Measurements from ENCODE around the gene PARD3. TPM values are rescaled to one million over a fixed set of nuclear protein-coding genes. Genes with fewer than 3 reads are reported as not detected.
"Not testable (repeated sequence)": the region's sequence is repeated elsewhere in the genome, so short reads cannot be mapped to it uniquely, and the experiment has no call there.

Gene PARD3
- total RNA-seq, 1 donor from 2014 or later = 26.0 TPM

DNA sequence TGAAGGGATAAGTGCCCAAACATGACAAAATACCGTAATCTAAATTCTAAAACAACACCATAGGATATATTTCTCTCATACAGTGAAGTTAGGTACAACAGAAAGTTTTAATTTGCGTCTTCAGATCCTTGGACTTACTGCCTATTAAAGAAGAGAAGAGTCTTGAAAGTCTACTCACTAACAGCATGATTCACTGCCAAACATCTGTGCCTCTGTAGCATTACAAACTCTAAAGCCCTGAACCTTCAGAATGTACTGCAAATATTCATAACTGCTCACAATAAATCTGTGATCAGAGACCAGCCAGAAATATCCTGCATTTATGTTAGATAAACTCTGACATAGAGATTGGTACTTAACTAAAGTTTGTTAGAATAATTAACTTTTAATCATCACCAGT lies 365.3 kb downstream of the PARD3 start:
- no peak for DNase-seq (ENCODE audit: low spot score)
- no peaks in the 10 kb centered on the region for H3K9me3 Mint-ChIP-seq (ENCODE audit: low read depth)
- H3K27ac Mint-ChIP-seq (ENCODE audit: unreplicated experiment) = no peak overlapping the region

DNA sequence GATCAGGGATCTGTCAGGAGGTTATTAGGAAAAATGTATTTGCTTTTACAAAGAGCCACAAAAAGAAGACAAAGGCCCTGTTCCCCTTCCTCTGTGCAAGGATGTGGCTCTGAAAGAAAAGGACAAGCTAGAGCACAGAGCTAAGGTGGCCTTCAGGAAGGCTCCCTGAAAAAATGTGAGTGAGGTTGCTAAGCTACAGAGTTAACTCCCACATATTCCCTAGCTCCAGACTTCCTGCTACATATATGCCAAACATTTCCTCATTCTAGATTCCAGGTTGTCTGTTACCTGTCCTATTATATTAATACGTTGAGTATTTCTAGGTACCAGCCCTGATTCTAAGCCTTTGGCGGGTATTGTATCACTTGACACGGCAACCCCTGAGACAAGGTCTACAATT lies 369.0 kb downstream of the PARD3 start:
- H3K27ac Mint-ChIP-seq (ENCODE audit: unreplicated experiment) = no peak overlapping the region

More for the DNA sequence above, 365.3 kb downstream of the PARD3 start:
- Mint-ChIP-seq H3K27me3 (ENCODE audit: low read depth) (no peaks in the 10 kb centered on the region), H3K4me3 (ENCODE audit: unreplicated experiment) (no peak overlapping the region), H3K36me3 (ENCODE audit: low read depth) (peaks cover 4% of the 10 kb centered on the region), H3K4me1 (ENCODE audit: low read depth) (peaks cover 3% of the 10 kb centered on the region)
- TF ChIP-seq, protein P1, sequence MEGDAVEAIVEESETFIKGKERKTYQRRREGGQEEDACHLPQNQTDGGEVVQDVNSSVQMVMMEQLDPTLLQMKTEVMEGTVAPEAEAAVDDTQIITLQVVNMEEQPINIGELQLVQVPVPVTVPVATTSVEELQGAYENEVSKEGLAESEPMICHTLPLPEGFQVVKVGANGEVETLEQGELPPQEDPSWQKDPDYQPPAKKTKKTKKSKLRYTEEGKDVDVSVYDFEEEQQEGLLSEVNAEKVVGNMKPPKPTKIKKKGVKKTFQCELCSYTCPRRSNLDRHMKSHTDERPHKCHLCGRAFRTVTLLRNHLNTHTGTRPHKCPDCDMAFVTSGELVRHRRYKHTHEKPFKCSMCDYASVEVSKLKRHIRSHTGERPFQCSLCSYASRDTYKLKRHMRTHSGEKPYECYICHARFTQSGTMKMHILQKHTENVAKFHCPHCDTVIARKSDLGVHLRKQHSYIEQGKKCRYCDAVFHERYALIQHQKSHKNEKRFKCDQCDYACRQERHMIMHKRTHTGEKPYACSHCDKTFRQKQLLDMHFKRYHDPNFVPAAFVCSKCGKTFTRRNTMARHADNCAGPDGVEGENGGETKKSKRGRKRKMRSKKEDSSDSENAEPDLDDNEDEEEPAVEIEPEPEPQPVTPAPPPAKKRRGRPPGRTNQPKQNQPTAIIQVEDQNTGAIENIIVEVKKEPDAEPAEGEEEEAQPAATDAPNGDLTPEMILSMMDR (IDR thresholded peaks at IDR 0.05) = no peak

DNA sequence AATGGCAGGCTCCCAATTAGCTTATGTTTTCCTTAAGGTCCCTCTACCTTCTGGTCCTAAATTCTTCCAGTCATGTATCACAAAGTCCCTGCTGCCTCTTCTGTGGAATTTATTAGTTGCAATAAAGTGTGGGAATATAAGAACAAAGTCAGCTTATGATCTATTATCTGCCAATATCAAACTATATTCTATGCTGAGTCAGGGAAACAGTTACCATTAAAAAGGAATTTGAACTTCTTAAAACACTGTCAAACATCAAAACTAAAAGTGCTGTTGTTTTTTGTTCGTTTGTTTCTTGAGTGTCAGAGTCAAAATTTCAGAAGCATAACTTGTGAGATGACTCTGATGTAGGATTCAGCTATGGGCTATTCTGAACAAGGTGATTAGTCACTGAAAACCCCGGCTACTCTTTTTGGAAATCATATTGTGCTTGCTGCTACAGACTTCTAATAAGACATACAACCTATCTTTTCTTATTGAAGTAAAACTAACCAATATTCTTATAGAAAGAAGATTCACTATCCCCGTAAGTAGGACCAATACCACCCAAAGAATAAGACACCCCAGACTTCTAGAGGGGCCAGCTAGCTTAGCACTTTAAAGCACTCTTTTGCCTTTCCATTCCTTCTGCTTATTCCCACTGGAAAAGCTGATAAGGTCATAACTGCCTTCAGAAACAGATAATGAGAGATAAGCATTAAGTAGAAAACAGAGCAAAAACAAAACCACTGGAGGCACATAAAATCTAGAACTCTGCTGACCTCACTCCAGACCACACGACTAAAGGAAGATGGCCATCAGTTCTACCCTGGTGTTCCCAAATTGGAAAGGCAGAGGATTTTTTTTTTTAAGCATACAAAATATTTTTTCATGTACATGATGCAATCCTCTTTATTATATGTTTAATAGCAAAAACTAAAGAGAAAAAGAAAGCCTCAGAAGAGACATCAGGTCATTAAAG lies 370.6 kb downstream of the PARD3 start:
- no peaks in the 10 kb centered on the region for H3K27me3 Mint-ChIP-seq (ENCODE audit: low read depth)
- H3K4me1 Mint-ChIP-seq (ENCODE audit: low read depth) = peaks cover 12% of the 10 kb centered on the region
- H3K36me3 Mint-ChIP-seq (ENCODE audit: low read depth) = peaks cover 3% of the 10 kb centered on the region
- no peak overlapping the region for H3K27ac Mint-ChIP-seq (ENCODE audit: unreplicated experiment)
- no peaks in the 10 kb centered on the region for H3K9me3 Mint-ChIP-seq (ENCODE audit: low read depth)
- DNase-seq (ENCODE audit: low spot score) = no peak
- no peak overlapping the region for H3K4me3 Mint-ChIP-seq (ENCODE audit: unreplicated experiment)
- TF ChIP-seq, protein P1 (IDR thresholded peaks at IDR 0.05) = no peak

More for the DNA sequence above, 369.0 kb downstream of the PARD3 start:
- TF ChIP-seq, protein P1 (IDR thresholded peaks at IDR 0.05) = no peak
- Mint-ChIP-seq H3K4me1 (ENCODE audit: low read depth) (peaks cover 12% of the 10 kb centered on the region), H3K27me3 (ENCODE audit: low read depth) (no peaks in the 10 kb centered on the region), H3K9me3 (ENCODE audit: low read depth) (no peaks in the 10 kb centered on the region), H3K4me3 (ENCODE audit: unreplicated experiment) (no peak overlapping the region), H3K36me3 (ENCODE audit: low read depth) (peaks cover 3% of the 10 kb centered on the region)
- no peak for DNase-seq (ENCODE audit: low spot score)

DNA sequence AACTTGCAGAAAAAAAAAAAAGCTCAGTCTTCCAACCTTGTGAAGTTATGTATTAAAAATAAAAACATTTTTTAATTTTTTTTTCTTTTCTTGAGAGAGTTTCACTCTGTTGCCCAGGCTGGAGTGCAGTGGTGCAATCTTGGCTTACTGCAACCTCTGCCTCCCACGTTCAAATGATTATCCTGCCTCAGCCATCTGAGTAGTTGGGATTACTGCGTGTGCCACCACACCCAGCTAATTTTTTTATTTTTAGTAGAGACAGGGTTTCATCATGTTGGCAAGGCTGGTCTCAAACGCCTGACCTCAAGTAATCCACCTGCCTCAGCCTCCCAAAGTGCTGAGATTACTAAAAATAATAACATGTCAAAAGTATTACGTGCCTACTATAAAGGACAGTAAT lies 375.7 kb downstream of the PARD3 start:
- peaks cover 16% of the 10 kb centered on the region for H3K4me1 Mint-ChIP-seq (ENCODE audit: low read depth)
- H3K27ac Mint-ChIP-seq (ENCODE audit: unreplicated experiment); DNase-seq (ENCODE audit: low spot score); H3K9me3 Mint-ChIP-seq (ENCODE audit: low read depth); H3K36me3 Mint-ChIP-seq (ENCODE audit: low read depth); H3K4me3 Mint-ChIP-seq (ENCODE audit: unreplicated experiment); H3K27me3 Mint-ChIP-seq (ENCODE audit: low read depth): not testable (repeated sequence)

DNA sequence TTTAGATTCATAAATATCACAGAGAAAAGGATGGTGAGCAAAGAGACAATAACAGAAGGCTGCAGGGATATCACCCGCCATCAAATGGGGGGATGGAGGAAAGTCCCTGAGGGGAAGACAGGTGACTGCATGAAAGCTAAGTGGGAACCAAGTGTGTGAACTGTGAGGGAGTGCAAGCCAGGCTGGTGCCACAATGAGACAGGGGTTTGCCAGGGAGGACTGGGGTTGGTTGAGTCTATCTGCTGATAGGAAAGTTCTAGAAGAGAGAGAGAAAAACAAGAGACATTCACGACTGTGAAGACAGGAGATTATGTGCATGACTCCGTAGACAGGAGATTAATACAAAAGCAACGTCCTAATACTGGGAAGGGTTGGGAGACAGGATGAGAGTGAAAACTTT lies 376.4 kb downstream of the PARD3 start:
- no peak overlapping the region for H3K4me3 Mint-ChIP-seq (ENCODE audit: unreplicated experiment)
- no peaks in the 10 kb centered on the region for H3K27me3 Mint-ChIP-seq (ENCODE audit: low read depth)
- peaks cover 18% of the 10 kb centered on the region for H3K4me1 Mint-ChIP-seq (ENCODE audit: low read depth)
- H3K27ac Mint-ChIP-seq (ENCODE audit: unreplicated experiment) = peak overlapping the region; percentile 24
- TF ChIP-seq, protein P1 (IDR thresholded peaks at IDR 0.05) = no peak
- H3K9me3 Mint-ChIP-seq (ENCODE audit: low read depth) = no peaks in the 10 kb centered on the region
- no peak for DNase-seq (ENCODE audit: low spot score)
- H3K36me3 Mint-ChIP-seq (ENCODE audit: low read depth) = no peaks in the 10 kb centered on the region

Data from chondrocyte (in vitro differentiated cells).